MM.1S (cell line): Measurements from ENCODE around the gene RNF123.

Experiments
- DNase-seq: peaks from one replicate; pipeline ENCODE4 v3.0.0-alpha.2; 2015
- H2AFZ ChIP-seq: fragments of 300-600 bp; sonication (generic); 2 replicates; pipeline ENCODE4 v1.6.0; 2016; ENCODE audit warnings: antibody characterized with exemption, low read length
- H3F3A ChIP-seq: fragments of 300-600 bp; sonication (generic); 2 replicates; pipeline ENCODE4 v1.6.1; 2016; ENCODE audit warnings: mild to moderate bottlenecking, antibody characterized with exemption, low read length, moderate library complexity, mixed read lengths; ENCODE audit not compliant: insufficient read depth
- H3K27ac ChIP-seq: fragments of 300-600 bp; sonication (generic); 2 replicates; pipeline ENCODE4 v1.5.1; 2016; ENCODE audit warnings: mild to moderate bottlenecking, low read length
- H3K27me3 ChIP-seq: fragments of 300-600 bp; sonication (generic); replicated peaks from 2 replicates; pipeline ENCODE4 v1.6.0; 2016; ENCODE audit warnings: low read length; ENCODE audit not compliant: insufficient read depth
- H3K36me3 ChIP-seq: fragments of 300-600 bp; sonication (generic); replicated peaks from 2 replicates; pipeline ENCODE4 v1.6.1; 2016; ENCODE audit warnings: mild to moderate bottlenecking, low read length, mixed read lengths; ENCODE audit not compliant: insufficient read depth
- H3K4me1 ChIP-seq: fragments of 300-600 bp; sonication (generic); 2 replicates; pipeline ENCODE4 v1.6.1; 2016; ENCODE audit warnings: low read length, mixed read lengths
- H3K4me2 ChIP-seq: fragments of 300-600 bp; sonication (generic); 2 replicates; pipeline ENCODE4 v1.6.0; 2016; ENCODE audit warnings: low read depth, low read length
- H3K4me3 ChIP-seq: fragments of 300-600 bp; sonication (generic); 2 replicates; pipeline ENCODE4 v1.5.1; 2016; ENCODE audit warnings: low read length, mixed read lengths
- H3K79me2 ChIP-seq: fragments of 300-600 bp; sonication (generic); 2 replicates; pipeline ENCODE4 v1.6.1; 2016; ENCODE audit warnings: mixed run types, low read length, mixed read lengths
- H3K9ac ChIP-seq: fragments of 300-600 bp; sonication (generic); 2 replicates; pipeline ENCODE4 v1.6.1; 2016; ENCODE audit warnings: low read length, mixed read lengths
- H3K9me2 ChIP-seq: fragments of 300-600 bp; sonication (generic); replicated peaks from 2 replicates; pipeline ENCODE4 v1.6.1; 2016; ENCODE audit warnings: mild to moderate bottlenecking, low read length, mixed read lengths; ENCODE audit not compliant: insufficient read depth
- H3K9me3 ChIP-seq: fragments of 300-600 bp; sonication (generic); replicated peaks from 2 replicates; pipeline ENCODE4 v1.6.1; 2016; ENCODE audit warnings: mild to moderate bottlenecking, low read length, mixed read lengths; ENCODE audit not compliant: insufficient read depth
- H4K20me1 ChIP-seq: fragments of 300-600 bp; sonication (generic); 2 replicates; pipeline ENCODE4 v1.6.1; 2016; ENCODE audit warnings: mild to moderate bottlenecking, low read length, moderate library complexity, mixed read lengths; ENCODE audit not compliant: insufficient read depth
- EZH2 ChIP-seq: fragments of 300-600 bp; sonication (generic); optimal IDR thresholded peaks from 2 replicates; pipeline ENCODE3; 2017; ENCODE audit warnings: low read depth, mild to moderate bottlenecking, antibody characterized with exemption, low read length, mixed read lengths
- EZH2phosphoT487 ChIP-seq: fragments of 300-600 bp; sonication (generic); IDR thresholded peaks from 2 replicates; pipeline ENCODE4 v1.6.1; 2018; ENCODE audit warnings: antibody characterized with exemption, low read length
- TF ChIP-seq, protein P1 (sequence below): fragments of 300-600 bp; sonication (generic); IDR thresholded peaks from 2 replicates; pipeline ENCODE4 v1.5.1; 2016; ENCODE audit warnings: antibody characterized with exemption, low read length, mixed read lengths

RNF123 gene

DNA sequence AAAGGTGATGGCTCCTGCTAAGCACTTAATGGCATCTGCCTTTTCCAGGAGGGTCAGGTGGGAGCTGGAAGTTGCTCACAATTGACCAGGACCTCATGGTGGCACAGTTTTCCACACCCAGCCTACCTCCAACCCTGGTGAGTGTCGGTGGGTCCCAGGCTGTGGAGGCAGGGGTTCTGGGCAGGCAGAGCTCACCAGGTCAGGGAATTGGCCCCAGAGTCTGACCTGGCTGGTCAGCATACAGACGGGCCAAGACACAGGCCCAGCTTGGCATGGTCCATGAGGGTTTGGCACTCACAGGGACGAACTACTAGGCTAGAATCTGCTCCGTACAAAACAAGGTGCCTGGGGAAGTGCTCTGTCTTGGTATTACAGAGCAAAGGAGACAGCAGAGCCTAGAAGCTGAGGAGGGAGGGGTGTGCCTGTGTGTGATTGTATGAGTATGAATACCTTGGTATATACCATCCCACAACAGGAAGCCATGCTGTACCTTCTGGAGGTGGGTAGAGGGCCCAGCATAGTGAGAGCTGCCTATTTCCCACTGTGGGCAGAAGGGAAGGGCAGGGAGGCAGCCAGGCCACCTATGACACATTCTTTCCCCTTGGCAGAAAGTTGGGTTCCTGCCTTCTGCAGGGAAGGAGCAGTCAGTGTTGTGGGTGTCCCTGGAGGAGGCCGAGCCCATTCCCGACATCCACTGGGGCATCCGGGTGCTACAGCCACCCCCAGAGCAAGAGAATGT, 8.7 kb upstream of the RNF123 start:
- Histone ChIP-seq H3K9ac (no peak overlapping the region), H3K27ac (no peak overlapping the region), H3K9me3 (no peaks in the 10 kb centered on the region), H4K20me1 (no peaks in the 10 kb centered on the region), H3F3A (no peaks in the 10 kb centered on the region), H3K79me2 (peaks cover 11% of the 10 kb centered on the region; the same call in 1 of the 2 replicates), H3K4me3 (no peak overlapping the region), H3K4me1 (no peaks in the 10 kb centered on the region), H3K36me3 (no peaks in the 10 kb centered on the region), H3K9me2 (no peaks in the 10 kb centered on the region), H3K27me3 (no peaks in the 10 kb centered on the region), H3K4me2 (no peak overlapping the region), H2AFZ (no peak overlapping the region)
- no peak for DNase-seq
- TF ChIP-seq EZH2phosphoT487 (no peak), EZH2 (no peak)
- TF ChIP-seq, protein P1, sequence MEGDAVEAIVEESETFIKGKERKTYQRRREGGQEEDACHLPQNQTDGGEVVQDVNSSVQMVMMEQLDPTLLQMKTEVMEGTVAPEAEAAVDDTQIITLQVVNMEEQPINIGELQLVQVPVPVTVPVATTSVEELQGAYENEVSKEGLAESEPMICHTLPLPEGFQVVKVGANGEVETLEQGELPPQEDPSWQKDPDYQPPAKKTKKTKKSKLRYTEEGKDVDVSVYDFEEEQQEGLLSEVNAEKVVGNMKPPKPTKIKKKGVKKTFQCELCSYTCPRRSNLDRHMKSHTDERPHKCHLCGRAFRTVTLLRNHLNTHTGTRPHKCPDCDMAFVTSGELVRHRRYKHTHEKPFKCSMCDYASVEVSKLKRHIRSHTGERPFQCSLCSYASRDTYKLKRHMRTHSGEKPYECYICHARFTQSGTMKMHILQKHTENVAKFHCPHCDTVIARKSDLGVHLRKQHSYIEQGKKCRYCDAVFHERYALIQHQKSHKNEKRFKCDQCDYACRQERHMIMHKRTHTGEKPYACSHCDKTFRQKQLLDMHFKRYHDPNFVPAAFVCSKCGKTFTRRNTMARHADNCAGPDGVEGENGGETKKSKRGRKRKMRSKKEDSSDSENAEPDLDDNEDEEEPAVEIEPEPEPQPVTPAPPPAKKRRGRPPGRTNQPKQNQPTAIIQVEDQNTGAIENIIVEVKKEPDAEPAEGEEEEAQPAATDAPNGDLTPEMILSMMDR = no peak

DNA sequence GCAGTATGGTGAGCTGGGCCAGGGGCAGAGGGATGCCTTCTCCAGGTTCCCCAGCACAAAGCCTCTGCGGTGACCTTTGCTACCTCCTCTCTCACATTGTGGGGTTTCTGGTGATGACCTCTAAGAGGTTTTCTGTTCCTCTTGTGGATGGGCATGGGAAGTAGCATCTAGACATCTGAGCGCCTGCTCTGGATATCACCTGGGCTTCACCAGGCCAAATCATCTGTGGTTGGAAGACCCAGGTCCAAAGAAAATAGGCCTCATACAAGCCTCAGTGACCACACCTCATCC, 8.2 kb upstream of the RNF123 start:
- no peak overlapping the region for H2AFZ ChIP-seq
- H3K27ac ChIP-seq = no peak overlapping the region
- no peaks in the 10 kb centered on the region for H3K9me3 ChIP-seq
- peaks cover 6% of the 10 kb centered on the region; the same call in 1 of the 2 replicates for H3K79me2 ChIP-seq
- no peaks in the 10 kb centered on the region for H3K9me2 ChIP-seq
- no peak for DNase-seq
- no peak for TF ChIP-seq EZH2phosphoT487
- TF ChIP-seq EZH2 = no peak
- TF ChIP-seq, protein P1 = no peak
- H3K9ac ChIP-seq = no peak overlapping the region
- H3K4me2 ChIP-seq = no peak overlapping the region
- H3K4me1 ChIP-seq = no peaks in the 10 kb centered on the region
- H3F3A ChIP-seq = no peaks in the 10 kb centered on the region
- H3K36me3 ChIP-seq = no peaks in the 10 kb centered on the region
- H4K20me1 ChIP-seq = no peaks in the 10 kb centered on the region
- no peak overlapping the region for H3K4me3 ChIP-seq
- no peaks in the 10 kb centered on the region for H3K27me3 ChIP-seq

DNA sequence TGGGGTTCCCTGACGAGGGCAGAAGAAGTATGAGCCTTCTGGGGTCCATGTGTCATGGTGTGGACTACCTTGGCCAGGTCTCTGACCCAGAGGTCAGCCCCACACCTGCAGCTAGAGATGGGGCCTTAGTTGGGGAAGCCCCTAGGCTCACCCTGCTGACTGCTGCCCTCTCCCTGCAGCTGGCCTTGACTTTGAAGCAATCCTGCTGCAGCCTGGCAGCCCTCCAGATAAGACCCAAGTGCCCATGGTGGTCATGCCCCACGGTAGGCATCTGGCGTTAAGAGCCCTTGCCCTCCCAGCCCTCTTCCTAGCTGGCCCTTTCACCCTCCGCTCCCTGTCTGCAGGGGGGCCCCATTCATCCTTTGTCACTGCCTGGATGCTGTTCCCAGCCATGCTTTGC, 7.8 kb upstream of the RNF123 start:
- no peaks in the 10 kb centered on the region for H3K4me1 ChIP-seq
- 0 out of 2 replicates have a peak, but pooled peaks cover 3% of the 10 kb centered on the region for H3K79me2 ChIP-seq
- TF ChIP-seq EZH2phosphoT487 (no peak), EZH2 (no peak)
- TF ChIP-seq, protein P1 = no peak
- no peak for DNase-seq
- H3F3A ChIP-seq = no peaks in the 10 kb centered on the region
- H3K4me3 ChIP-seq = no peak overlapping the region
- no peak overlapping the region for H2AFZ ChIP-seq
- no peak overlapping the region for H3K9ac ChIP-seq
- H3K36me3 ChIP-seq = no peaks in the 10 kb centered on the region
- no peak overlapping the region for H3K27ac ChIP-seq
- H3K4me2 ChIP-seq = no peak overlapping the region
- no peaks in the 10 kb centered on the region for H3K9me2 ChIP-seq
- no peaks in the 10 kb centered on the region for H3K9me3 ChIP-seq
- H3K27me3 ChIP-seq = no peaks in the 10 kb centered on the region
- no peaks in the 10 kb centered on the region for H4K20me1 ChIP-seq
